HG03342 (cell line): ENCODE results near the gene HTR3C.
"Not testable (repeated sequence)": the region's sequence is repeated elsewhere in the genome, so short reads cannot be mapped to it uniquely, and the experiment has no call there.

ENCODE experiments used
- ATAC-seq: cut with Tn5 transposase; IDR thresholded peaks from one replicate; pipeline ENCODE4 v1.9.1; 2021; ENCODE audit warnings: mild to moderate bottlenecking, moderate library complexity; ENCODE audit not compliant: unreplicated experiment

HTR3C gene

GRCh38 chr3:184029443-184029842, 23.4 kb upstream of the HTR3C start:
- ATAC-seq = no peak

- no peak for ATAC-seq
Observed at GRCh38 chr3:184030536-184030935, 22.3 kb upstream of the HTR3C start.

GRCh38 chr3:184031187-184031792, 21.6 kb upstream of the HTR3C start, which contains the start of gene HTR3D:
Gene HTR3D (plus strand): TSS chr3:184031742. CDS start chr3:184031742, 0 bp downstream.
- no peak for ATAC-seq

- no peak for ATAC-seq
Observed at GRCh38 chr3:184037816-184038215, 15.0 kb upstream of the HTR3C start.

- not testable (repeated sequence) for ATAC-seq
Observed at GRCh38 chr3:184038307-184038706, 14.5 kb upstream of the HTR3C start.

- ATAC-seq = no peak
Observed at GRCh38 chr3:184039414-184039813, 13.4 kb upstream of the HTR3C start.

- no peak for ATAC-seq
Observed at GRCh38 chr3:184040010-184040409, 12.8 kb upstream of the HTR3C start.

- ATAC-seq = no peak
Observed at GRCh38 chr3:184042617-184043016, 10.2 kb upstream of the HTR3C start.

- ATAC-seq = no peak
Observed at GRCh38 chr3:184045995-184046394, 6.9 kb upstream of the HTR3C start.

- no peak for ATAC-seq
Observed at GRCh38 chr3:184050217-184050847, 2.5 kb upstream of the HTR3C start.

GRCh38 chr3:184058029-184058428, 5.2 kb downstream of the HTR3C start:
- ATAC-seq = no peak

- no peak for ATAC-seq
Observed at GRCh38 chr3:184059424-184059823, 6.6 kb downstream of the HTR3C start.

- ATAC-seq = no peak
Observed at GRCh38 chr3:184062637-184063036, 9.8 kb downstream of the HTR3C start.

- ATAC-seq = no peak
Observed at GRCh38 chr3:184066211-184066610, 13.4 kb downstream of the HTR3C start.

- ATAC-seq = no peak
Observed at GRCh38 chr3:184067573-184068055, 14.8 kb downstream of the HTR3C start.

- no peak for ATAC-seq
Observed at GRCh38 chr3:184068344-184068743, 15.5 kb downstream of the HTR3C start.

- not testable (repeated sequence) for ATAC-seq
Observed at GRCh38 chr3:184071142-184071541, 18.3 kb downstream of the HTR3C start.

- ATAC-seq = no peak
Observed at GRCh38 chr3:184073621-184074020, 20.8 kb downstream of the HTR3C start.

- ATAC-seq = no peak
Observed at GRCh38 chr3:184075901-184076300, 23.1 kb downstream of the HTR3C start.

GRCh38 chr3:184077881-184078280, 25.0 kb downstream of the HTR3C start:
- ATAC-seq = no peak

GRCh38 chr3:184078851-184079250, 26.0 kb downstream of the HTR3C start:
- ATAC-seq = no peak

- ATAC-seq = no peak
Observed at GRCh38 chr3:184081116-184081830, 28.4 kb downstream of the HTR3C start.
